ENCODE measurements around the gene CCDC33. TPM values are rescaled to one million over a fixed set of nuclear protein-coding genes. Genes with fewer than 3 reads are reported as not detected.
A peak's percentile ranks its signal among the peaks of the same experiment; 100 is the strongest.

Gene CCDC33
- polyA plus RNA-seq, 3 donors = 3.9 to 4.7 (median 3.9) TPM

DNA sequence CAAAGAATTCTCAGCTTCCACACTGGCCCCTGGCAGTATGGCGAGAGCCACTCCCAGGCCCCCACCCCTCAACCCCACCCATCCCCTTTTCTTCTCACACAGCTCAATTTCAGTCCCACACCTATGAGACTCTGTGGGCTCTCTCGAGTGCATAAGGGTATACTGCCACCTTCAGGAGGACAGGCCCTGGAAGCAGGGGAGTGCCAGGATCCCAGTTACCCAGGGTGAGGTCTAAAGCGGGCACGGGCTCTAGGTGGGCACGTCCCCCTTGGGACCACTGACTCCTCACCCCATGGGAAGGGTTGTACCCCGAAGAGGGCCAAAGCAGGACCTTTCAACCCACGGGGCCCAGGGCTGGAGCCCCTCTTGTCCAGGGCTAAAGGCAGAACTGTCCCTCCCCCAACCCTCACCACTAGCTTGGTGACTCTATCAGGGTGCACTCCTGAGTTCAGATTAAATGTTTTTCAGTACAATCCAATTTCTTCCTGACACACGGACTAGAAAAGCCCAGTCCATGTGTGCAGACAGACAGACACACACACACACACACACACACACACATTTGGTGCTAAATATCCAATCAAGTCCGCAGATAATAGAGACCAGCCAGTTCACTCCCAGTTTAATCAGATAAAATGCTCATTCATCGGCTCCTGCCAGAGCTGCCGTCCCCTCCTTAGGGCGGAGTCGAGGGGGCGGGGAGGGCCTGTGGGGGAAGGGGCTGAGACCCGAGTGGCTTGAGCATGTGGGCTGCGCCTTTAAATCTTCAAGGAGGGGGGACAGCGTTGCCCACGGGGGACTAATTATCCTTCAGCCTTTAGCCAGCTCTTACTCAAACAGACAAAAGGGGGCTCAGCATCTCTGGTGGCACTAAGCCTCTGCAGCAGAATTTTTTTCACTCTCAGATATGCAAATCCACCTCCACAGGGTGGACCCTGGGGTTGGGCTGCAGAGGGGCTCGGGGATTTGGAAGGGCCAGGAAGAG lies 72.0 kb downstream of the CCDC33 start:
- DNase-seq (ENCODE audit: low read depth in 3 of 3, low spot score in 2 of 3) = no peak

DNA sequence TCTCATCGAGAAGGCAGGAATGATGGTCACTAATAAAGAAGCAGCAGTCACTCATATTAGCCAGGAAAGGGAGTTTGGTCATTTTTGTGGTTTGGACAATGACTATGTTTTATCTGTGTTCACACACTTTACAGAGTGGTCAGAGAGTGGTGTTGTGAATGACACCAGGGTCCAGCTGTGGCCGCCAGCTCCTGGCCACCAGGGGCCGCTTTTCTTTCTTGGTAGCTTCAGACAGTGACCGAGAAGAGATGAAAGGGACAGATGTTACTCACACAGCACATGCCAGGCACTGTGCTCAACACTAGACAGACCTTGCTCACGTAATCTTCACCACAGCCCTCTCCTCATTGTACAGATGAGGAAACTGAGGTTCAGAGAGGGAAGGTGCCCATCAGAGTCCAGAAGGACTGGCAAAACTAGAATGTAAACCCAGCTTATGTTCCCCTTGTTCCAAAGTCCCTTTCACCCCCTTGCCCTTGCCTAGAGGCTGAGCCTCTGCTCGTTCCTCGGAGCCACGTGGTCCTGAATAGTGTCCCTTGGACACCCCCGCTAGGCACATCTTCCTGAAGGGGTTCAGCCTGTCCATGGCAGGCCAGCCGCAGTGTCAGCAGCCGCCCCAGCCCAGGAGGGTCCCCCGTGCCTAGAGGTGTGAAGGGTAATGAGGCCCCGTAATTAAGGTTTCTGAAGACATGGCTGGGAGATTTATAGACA lies 75.8 kb downstream of the CCDC33 start:
- no peak for DNase-seq (ENCODE audit: low read depth in 3 of 3, low spot score in 2 of 3)

DNA sequence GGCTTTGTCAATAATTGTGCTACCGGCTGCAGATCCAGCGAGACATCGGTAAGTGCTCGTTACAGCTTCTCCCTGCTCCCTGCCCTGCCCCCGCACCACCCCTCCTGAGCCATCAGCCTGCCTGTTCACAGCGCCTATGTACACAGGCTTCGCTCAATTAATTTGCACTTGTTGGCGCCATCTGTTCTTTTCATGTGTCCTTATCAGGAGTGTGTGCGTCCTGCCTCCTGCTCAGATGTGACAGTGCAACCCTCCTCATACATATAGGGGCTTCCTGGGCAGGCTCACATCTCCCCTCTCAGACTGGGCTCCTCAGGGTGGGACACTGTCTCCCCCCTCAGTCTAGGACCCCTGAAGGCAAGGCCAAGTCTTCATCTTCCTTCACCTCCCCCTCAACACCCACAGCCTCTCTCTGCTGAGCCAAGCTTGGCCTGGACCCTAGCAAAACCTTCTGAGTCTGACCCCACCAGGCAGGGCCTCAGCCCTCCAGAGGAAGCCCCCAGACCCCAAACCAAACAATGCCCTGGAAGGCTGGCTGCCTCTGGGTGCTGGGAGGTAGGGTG lies 76.4 kb downstream of the CCDC33 start:
- DNase-seq (ENCODE audit: low read depth in 3 of 3, low spot score in 2 of 3) = no peak

DNA sequence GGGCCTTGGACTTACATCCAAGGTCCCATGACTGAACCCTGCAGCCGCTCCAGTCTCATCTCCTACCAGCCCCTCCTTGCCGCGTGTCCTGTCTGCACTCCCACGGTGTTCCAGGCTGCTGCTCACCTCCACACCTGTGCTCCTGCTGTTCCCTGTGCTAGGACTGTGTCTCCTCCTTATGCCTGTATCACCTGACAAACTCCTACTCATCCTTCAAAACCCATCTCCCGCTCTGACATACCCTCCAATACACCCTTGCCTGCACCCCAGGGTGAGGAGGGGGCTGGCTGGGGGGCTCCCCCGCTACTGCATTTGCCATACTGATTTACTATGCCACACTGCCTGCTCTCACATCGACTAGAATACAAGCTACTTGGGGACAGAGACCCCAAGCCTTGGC lies 77.8 kb downstream of the CCDC33 start:
- no peak for DNase-seq (ENCODE audit: low read depth in 3 of 3, low spot score in 2 of 3)

DNA sequence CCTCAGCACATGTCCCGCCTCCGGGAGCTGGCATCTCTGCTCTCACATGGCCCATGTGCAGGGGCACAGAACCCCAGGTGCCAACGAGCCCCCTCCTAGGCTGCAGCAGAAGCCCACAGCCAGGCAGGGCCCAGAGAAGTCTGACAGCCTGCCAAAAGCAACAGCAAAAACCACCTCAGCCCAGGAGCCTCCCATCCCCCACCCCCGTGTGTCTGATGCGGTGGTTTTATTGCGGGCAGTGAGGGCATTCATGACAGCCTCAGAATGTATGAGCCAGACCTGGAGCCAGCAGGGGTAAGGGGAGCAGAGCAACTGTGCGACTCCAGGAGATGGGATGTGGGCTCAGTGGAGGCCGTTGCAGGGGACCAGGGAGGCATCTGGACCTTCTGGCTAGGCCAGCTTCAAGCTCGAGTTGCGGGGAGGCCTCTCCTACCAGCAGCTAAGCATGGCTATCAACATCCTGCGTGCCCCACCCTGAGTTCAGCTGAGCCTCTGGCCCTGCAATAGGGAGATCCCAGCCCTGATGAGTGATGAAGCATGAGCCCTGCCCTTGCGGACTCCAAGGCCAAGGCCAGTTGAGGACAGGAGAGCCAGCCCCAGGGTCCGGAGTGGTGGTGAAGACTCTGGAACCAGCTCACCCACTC lies 78.8 kb downstream of the CCDC33 start:
- DNase-seq (ENCODE audit: low read depth in 3 of 3, low spot score in 2 of 3) = no peak

DNA sequence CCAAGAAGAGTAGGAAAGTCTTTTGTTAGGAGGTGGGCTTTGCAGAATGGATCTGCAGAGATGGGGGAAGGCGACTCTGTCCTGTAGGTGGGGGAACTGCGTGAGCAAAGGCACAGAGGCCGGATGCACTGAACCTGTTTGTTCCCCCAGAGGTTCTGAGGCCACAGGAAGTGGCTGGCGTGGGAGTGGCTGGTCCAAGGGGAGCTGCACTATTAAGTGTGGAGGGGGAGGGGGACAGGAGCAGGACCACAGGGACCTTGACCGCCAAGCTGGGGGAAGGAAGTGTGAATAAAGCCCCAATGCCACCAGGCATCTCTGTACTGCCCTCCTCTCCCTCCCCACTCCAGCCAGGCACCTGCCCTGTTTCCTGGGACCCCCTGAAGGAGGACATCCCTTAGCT lies 79.5 kb downstream of the CCDC33 start:
- no peak for DNase-seq (ENCODE audit: low read depth in 3 of 3, low spot score in 2 of 3)

DNA sequence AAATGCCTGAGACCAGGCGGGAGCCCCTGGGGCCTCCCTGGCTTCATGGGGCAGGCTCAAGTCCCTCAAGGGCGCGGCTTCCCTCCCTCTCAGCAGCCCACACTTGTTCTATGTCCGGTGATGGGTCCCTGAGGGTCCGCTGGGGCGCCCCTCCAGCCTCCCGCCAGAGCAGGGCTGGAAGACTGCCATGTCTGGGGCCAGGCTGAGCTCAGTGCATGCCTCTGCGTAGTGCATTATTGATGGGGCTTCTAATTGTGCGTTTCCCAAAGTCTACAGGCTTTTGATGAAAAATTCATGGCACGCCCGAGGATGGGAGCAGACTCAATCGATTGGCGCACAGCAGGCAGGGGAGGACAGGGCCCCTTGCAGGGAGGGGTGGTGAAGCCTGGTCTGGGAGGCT lies 80.0 kb downstream of the CCDC33 start:
- DNase-seq (ENCODE audit: low read depth in 3 of 3, low spot score in 2 of 3) = no peak

DNA sequence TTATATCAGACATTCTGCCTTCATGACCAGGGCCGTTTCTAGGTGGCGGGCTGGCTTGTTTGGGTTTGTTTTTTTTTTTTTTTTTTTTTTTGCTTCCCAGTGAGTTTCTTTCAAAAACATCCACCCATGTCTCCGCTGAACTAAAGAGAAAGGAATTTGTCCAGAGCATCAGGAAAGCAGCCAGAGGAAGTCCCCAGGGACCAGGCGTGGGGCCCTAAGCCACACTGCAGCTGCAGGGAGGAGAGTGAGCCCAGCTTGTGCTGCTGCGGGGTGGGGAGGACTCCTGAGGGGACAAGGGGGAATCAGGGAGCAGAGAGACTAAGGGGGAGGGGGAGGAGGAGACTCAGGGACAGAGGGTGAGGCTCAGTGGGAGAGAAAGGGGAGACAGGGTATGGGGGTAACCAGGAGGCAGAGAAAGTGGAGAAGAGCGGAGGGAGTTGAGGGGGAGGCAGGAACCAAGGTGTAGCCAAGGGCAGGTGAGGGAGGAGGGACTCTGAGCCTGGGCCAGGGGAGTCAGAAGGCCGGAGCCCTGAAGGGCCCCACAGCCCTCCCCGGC lies 81.8 kb downstream of the CCDC33 start:
- peak in 2 of 3 donors; percentile 56 to 69 for DNase-seq (ENCODE audit: low read depth in 3 of 3, low spot score in 2 of 3)

DNA sequence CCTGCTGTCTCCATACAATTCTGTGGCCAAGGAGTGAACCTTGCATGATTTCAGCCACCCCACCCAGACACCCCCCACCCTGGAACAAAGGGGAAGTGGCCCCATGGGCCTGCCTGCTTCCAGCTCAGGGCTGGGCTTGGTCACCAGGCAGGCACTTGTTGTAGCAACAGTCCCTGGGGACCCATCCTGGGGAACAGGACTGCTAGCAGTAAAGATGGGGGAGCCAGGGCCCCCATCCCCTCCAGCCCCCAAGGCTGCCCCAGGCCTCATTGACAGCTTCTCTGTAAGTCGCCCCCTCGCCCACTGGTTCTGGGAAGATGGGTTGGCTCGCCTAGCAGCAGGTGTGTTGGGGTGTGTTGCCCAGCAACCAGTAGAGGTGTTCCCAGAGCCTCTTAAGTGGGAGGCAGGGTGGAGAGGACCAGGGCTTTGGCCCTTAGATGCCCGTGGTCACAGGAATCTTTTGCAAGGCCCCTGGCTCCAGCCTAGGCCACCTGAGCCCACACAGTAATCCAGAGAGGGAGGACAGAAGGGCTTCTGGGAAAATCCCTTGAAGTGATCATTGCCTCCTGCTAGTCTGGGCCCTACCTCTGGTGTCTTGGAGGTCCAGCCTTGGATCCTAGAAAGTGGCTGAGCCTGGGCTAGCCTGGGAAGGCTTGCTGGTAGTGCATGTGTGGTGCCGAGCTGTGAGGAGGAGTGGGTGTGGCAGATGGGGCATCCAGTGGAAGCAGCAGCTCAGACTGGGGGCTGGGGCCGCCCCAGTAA lies 82.4 kb downstream of the CCDC33 start:
- DNase-seq (ENCODE audit: low read depth in 3 of 3, low spot score in 2 of 3) = no peak

DNA sequence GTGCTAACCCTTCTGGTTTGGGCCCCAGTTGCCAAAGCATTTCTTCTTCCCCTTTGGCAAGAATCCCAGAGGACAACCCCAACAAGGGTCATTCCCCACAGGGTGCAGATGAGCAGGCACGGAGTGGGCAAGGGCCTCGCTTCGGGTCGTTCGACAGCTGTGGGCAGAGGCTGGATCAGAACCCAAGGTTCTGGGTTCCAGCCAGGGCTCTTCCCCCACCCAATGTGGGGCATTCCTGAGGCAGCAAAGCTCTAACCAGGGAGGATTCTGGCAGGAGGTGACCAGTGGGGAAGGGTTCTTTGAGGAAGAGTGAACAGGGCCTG lies 83.0 kb downstream of the CCDC33 start:
- DNase-seq (ENCODE audit: low read depth in 3 of 3, low spot score in 2 of 3) = no peak

DNA sequence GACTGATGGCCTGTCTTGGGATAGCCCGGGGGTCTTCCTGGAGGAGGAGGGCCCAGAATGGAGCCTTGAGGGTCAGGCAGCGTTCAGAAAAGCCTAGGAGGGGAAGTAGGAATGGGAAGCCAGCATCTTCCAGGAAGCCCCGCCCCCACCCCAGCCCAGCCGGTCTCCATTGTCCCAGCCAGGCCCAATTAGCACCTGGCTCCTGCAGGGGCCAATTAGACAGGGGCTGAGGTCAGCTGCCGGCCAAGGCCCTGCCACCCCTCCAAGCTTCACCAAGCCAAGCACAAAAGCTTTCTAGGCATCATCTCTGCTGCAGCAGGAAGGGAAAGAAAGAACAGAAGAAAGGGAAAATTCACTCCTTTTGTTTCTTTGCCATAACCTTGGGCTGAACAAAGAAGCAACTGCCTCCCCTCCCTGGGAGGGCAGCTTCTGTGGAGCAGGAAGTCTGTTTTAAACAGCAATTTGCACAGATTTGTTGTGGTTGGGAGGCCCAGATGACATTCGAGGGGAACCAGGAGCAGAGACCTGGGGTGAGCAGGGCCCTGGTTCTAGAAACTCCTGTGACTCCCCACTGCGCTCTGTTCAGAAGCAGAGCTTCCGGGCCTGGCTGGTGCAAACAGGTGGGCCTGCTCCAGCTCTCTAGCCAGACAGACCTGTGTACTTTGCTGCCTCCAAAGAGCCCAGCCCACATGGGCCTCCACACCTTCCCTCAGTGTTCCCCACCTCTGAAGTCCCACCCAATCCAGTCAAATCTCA lies 83.6 kb downstream of the CCDC33 start:
- no peak for DNase-seq (ENCODE audit: low read depth in 3 of 3, low spot score in 2 of 3)

DNA sequence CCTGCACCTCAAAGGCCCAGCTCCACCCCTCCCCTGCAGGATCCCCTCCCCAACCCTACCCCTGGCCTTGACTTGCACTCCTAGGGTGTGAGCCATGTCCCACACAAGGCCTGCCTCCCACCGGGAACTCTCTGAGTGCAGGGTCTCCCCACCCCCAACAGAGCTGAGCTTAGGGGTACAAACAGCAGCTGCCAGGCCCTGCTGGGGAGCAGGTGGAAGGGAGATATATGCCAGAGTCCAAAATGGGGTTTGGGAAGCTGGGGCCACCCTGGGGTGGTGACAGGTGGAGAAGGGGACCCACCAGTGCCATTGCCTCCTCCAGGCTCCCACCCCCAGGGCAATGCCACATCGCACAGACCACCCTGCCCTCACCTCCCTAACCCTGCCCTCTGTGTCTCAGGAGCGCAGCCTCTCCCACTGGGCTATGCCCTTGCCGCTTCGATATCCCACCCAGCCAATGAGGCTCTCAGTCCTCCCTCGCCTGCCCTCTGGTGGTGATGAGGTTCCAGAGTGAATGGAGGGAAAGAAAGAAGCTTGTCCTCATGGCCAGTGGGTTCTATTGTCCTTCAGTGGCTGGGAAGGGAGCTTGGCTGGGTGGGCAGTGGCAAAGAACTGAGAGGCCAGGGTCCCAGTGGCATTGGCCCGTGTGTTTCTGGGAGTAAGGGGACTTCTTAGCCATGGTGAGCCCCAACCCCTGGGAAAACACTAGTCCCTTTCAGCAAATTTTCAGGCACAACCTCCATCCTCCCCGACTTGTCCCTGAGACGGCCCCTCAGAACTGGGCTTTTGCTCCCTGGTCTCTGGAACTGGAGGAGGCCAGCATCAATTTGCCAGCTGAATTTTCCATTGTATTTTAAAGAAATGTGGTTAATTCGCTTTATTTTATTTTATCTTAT lies 84.5 kb downstream of the CCDC33 start:
- DNase-seq (ENCODE audit: low read depth in 3 of 3, low spot score in 2 of 3) = no peak

DNA sequence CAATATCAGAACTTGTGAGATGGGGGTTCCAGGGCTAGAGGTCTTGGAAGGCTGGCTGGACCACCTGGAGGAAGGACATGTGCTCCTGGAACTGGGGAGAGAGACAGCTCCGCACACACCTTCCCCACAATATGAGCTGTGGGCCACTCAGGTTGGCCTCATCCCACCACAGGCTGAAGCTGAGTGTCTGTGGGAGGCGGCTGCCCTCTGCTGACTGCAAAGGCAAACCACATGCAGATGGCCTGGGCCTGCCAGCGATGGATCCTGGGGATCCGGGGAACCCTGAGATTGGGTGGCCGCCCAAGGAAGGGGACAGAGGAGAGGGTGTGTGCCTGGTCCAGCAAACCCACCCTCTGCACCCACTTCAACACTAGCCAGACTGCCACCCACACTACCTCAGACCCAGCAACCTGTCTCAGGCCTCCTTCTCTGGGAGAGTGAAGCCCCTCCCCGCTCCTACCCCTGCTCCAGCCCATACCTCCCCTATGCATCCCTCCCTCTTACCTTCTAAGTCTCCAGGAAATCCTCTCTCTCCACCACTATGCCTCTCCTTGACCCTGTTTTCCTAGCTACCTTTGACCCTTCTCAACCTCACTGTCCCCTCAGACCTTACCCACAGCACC lies 86.5 kb downstream of the CCDC33 start:
- DNase-seq (ENCODE audit: low read depth in 3 of 3, low spot score in 2 of 3) = no peak

DNA sequence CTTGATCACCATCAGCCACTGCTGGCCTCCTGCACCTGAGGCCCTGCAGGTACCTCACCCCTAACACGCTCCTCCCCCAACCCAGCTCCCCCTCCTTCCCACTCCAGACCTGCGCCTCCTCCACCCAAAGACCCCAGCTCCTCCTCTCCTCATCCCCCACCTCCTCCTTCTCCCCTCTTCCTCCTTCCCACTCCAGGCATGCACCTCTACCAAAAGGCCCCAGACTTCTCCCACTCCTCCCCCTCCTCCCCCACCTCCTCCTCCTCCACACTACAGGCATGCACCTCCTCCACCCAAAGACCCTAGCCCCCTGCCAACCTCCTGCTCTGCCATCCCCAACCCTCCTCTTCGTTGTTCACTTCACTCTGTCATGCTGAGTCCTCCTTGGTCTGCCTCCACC lies 88.6 kb downstream of the CCDC33 start:
- no peak for DNase-seq (ENCODE audit: low read depth in 3 of 3, low spot score in 2 of 3)

DNA sequence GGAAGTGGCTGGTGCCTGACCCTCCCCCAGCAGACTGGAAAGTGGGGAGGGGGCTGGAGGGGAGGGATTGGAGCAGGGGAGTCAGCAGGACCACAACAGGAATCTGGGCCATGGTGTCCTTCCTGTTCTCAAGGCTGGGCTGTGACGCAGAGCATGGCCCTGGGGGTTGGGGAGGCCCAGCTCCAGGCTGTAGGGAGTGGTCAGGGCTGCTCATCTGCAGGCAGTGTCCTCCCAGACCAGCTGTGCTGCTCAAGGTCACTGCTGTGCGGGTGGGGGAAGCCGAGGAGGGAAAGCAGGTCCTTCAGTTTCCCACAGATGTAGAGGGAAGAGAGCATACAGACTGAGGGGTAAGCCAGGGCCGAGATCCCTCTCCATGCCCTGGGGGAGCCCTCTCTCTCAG lies 90.6 kb downstream of the CCDC33 start:
- DNase-seq (ENCODE audit: low read depth in 3 of 3, low spot score in 2 of 3) = no peak

DNA sequence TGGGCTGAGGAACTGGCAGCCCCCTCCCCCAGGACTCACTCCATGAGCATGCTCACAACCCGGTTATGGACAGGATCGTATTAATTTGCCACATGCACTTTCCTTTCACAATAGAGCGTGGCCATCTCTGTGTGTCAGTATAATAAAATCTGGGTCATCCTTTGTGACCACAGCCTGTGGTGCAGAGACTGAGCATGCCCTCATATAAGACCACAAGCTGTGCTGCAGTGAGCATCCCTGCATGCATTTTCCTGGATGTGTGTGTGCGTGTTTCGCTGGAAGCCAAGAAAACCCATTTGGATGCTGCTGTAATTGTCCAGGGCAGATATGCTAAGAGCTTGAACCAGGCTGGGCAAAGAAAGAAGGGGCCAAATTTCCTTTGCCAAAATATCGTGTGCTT lies 91.6 kb downstream of the CCDC33 start:
- no peak for DNase-seq (ENCODE audit: low read depth in 3 of 3, low spot score in 2 of 3)

DNA sequence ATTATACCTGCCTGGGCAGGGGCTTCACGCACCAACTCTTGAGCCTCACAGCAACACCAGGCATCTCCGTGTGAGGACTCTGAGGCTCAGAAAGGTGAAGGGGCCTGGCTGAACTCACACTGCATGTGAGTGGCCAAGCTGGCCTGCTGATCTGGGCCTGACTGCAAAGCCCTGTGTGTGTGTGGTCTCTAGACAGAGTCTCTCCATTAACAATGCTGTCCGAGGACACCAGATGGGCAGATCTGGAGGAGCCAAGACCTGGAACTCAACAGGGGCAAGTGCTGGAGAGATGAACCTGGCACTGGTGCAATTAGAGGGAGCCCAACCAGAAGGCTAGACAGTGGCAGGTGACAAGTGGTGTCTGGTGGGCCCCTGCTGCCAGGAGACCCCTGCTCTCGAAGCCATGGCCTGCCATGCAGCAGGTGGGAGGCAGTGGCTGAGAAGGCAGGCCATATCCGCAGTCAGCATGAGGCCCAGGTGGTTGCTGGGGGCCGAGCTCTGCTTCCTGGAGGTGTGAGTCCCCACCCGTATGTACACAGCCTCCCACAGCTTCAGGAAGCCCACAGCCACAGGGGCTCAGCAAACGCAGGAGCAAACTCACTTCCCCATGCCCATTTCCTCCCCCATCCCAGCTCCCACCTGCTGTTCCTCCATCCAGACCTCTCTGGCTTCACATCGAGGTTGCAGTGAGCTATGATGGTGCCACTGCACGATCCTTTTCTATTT lies 92.4 kb downstream of the CCDC33 start:
- DNase-seq (ENCODE audit: low read depth in 3 of 3, low spot score in 2 of 3) = no peak

Data from right renal cortex interstitium (tissue), 3 donors.